Measurements from ENCODE around the gene PEX16. TPM values are rescaled to one million over a fixed set of nuclear protein-coding genes. Genes with fewer than 3 reads are reported as not detected.

PEX16 gene
- total RNA-seq, 1 experiment from 2014 or later: 35.8 TPM

- no peak overlapping the region for H3K27ac ChIP-seq
- H3F3A ChIP-seq (ENCODE audit: insufficient read depth, low read depth): no peaks in the 10 kb centered on the region
- H3K4me1 ChIP-seq (replicated peaks; ENCODE audit: insufficient read depth): no peaks in the 10 kb centered on the region
- H3K9me2 ChIP-seq (ENCODE audit: insufficient read depth): no peaks in the 10 kb centered on the region
- no peak for DNase-seq
- H3K9me3 ChIP-seq (ENCODE audit: insufficient read depth, low read depth): no peaks in the 10 kb centered on the region
- H3K4me2 ChIP-seq: peak overlapping the region; percentile 69
- BruUV-seq (replicated peaks): no TSS peak
- ChIA-PET POLR2A (ENCODE audit: unreplicated experiment) (no interaction called here), CTCF (interaction anchor here (0.6 to 0.7 kb wide), 2 partner anchors 14 to 41 kb away, joined by 3 to 4 read pairs; no protein-coding TSS in a partner anchor)
- H3K36me3 ChIP-seq (ENCODE audit: low read depth): no peaks in the 10 kb centered on the region
- no peak overlapping the region for H2AFZ ChIP-seq
- TF ChIP-seq, protein P1, sequence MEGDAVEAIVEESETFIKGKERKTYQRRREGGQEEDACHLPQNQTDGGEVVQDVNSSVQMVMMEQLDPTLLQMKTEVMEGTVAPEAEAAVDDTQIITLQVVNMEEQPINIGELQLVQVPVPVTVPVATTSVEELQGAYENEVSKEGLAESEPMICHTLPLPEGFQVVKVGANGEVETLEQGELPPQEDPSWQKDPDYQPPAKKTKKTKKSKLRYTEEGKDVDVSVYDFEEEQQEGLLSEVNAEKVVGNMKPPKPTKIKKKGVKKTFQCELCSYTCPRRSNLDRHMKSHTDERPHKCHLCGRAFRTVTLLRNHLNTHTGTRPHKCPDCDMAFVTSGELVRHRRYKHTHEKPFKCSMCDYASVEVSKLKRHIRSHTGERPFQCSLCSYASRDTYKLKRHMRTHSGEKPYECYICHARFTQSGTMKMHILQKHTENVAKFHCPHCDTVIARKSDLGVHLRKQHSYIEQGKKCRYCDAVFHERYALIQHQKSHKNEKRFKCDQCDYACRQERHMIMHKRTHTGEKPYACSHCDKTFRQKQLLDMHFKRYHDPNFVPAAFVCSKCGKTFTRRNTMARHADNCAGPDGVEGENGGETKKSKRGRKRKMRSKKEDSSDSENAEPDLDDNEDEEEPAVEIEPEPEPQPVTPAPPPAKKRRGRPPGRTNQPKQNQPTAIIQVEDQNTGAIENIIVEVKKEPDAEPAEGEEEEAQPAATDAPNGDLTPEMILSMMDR (conservative IDR thresholded peaks at IDR 0.05): no peak
- TF ChIP-seq EZH2 (IDR thresholded peaks at IDR 0.05; ENCODE audit: low read depth): no peak
- peaks cover under 1% of the 10 kb centered on the region; the same call in 1 of the 2 replicates for H3K27me3 ChIP-seq (ENCODE audit: insufficient read depth, low read depth)
- intact Hi-C loops (cut with micrococcal nuclease; ENCODE audit: unreplicated experiment): no loop called here
- peaks cover 12% of the 10 kb centered on the region; the same call in 1 of the 2 replicates for H4K20me1 ChIP-seq (ENCODE audit: insufficient read depth)
- peak overlapping the region; percentile 53; the same call in 1 of the 2 replicates for H3K4me3 ChIP-seq
- no peaks in the 10 kb centered on the region for H3K79me2 ChIP-seq (ENCODE audit: low read depth)
Observed at GRCh38 chr11:45885921-45886721, 31.6 kb downstream of the PEX16 start.

GRCh38 chr11:45885274-45885920 lies 32.3 kb downstream of the PEX16 start, which contains the start of gene MAPK8IP1:
Gene MAPK8IP1, plus strand, starts transcription at chr11:45885651. Its CDS starts 170 bp downstream, at chr11:45885821.
- Histone ChIP-seq H3K4me3 (peak within 1 kb of the TSS; percentile 53; the same call in 1 of the 2 replicates), H3K27ac (no peak within 1 kb of the TSS), H3K79me2 (ENCODE audit: low read depth) (no peaks in the 10 kb centered on the region), H3K27me3 (ENCODE audit: insufficient read depth, low read depth) (no peaks in the 10 kb centered on the region; the same call in 1 of the 2 replicates), H4K20me1 (ENCODE audit: insufficient read depth) (peaks cover 12% of the 10 kb centered on the region; the same call in 1 of the 2 replicates), H2AFZ (no peak within 1 kb of the TSS), H3F3A (ENCODE audit: insufficient read depth, low read depth) (no peaks in the 10 kb centered on the region), H3K4me1 (replicated peaks; ENCODE audit: insufficient read depth) (no peaks in the 10 kb centered on the region), H3K4me2 (peak within 1 kb of the TSS; percentile 69), H3K9me2 (ENCODE audit: insufficient read depth) (no peaks in the 10 kb centered on the region), H3K9me3 (ENCODE audit: insufficient read depth, low read depth) (no peaks in the 10 kb centered on the region), H3K36me3 (ENCODE audit: low read depth) (no peaks in the 10 kb centered on the region)
- intact Hi-C loops (cut with micrococcal nuclease; ENCODE audit: unreplicated experiment): no loop called here
- TF ChIP-seq EZH2 (IDR thresholded peaks at IDR 0.05; ENCODE audit: low read depth): no peak
- TF ChIP-seq, protein P1 (conservative IDR thresholded peaks at IDR 0.05): no peak
- ChIA-PET POLR2A (ENCODE audit: unreplicated experiment) (no interaction called here), CTCF (no interaction called here)
- peak in 1 of 2 experiments; percentile 60 for DNase-seq
- BruUV-seq (replicated peaks): no TSS peak

DNA sequence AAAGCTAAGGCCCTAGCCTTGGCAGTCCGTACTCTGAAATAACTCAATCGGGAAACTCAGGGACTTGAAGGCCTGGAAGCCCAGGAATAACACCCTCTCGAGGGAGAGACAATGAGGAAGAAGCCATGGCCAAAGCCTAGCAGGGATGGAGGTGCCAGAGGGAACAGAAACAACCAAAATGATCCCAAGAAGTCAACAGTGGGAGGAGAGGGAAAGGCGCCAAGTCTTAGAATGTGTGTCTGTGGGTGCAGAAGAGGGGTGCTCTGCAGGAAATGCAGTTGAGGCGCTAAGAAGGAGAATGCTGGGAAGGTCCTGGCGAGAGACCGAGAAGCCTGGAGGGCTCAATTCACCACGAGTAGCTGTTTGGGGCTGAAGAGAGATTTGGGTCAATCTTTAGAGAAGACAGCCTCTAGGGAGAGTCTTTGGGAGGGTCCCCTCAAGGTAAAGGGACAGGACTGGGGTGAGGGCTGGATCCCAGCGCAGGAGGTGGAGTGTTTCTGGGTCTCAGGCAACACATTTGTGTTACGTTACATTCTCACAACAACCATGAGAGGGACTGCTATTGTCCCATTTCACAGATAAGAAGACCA lies 33.0 kb downstream of the PEX16 start:
- Histone ChIP-seq H3K9me2 (ENCODE audit: insufficient read depth) (no peaks in the 10 kb centered on the region), H3K4me2 (peak overlapping the region; percentile 69; the same call in 1 of the 2 replicates), H3K27ac (no peak overlapping the region), H3K79me2 (ENCODE audit: low read depth) (no peaks in the 10 kb centered on the region), H3K36me3 (ENCODE audit: low read depth) (no peaks in the 10 kb centered on the region), H3K4me1 (replicated peaks; ENCODE audit: insufficient read depth) (peaks cover 7% of the 10 kb centered on the region; the same call in 1 of the 2 replicates), H3F3A (ENCODE audit: insufficient read depth, low read depth) (no peaks in the 10 kb centered on the region), H4K20me1 (ENCODE audit: insufficient read depth) (peaks cover 17% of the 10 kb centered on the region; the same call in 1 of the 2 replicates), H3K27me3 (ENCODE audit: insufficient read depth, low read depth) (no peaks in the 10 kb centered on the region; the same call in 1 of the 2 replicates), H2AFZ (no peak overlapping the region), H3K9me3 (ENCODE audit: insufficient read depth, low read depth) (no peaks in the 10 kb centered on the region), H3K4me3 (no peak overlapping the region)
- ChIA-PET CTCF (no interaction called here), POLR2A (ENCODE audit: unreplicated experiment) (no interaction called here)
- intact Hi-C loops (cut with micrococcal nuclease; ENCODE audit: unreplicated experiment): no loop called here
- BruUV-seq (replicated peaks): no TSS peak
- TF ChIP-seq EZH2 (IDR thresholded peaks at IDR 0.05; ENCODE audit: low read depth): no peak
- TF ChIP-seq, protein P1 (conservative IDR thresholded peaks at IDR 0.05): no peak
- no peak for DNase-seq

All from PC-9 (cell line).